Measurements from ENCODE around the gene TFDP2.
"Not testable (repeated sequence)": the region's sequence is repeated elsewhere in the genome, so short reads cannot be mapped to it uniquely, and the experiment has no call there.

Gene TFDP2

DNA sequence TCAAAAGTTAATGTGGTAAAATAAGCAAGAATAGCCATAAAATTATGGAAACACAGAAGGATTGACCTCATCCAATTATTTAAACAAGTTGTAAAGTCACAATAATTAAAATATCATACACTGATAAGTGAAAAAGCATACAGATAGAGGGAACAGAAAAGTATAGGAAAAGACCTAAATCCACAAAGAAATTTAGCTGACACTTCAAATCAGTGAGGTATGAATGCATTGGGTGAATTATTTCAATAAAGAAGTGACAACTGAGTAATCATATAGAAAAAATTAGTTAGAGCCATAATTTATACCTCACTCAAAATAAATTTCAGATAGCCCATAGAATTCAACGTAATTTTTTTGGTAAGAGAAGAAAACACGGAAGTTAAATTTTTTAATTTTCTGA lies 25.1 kb downstream of the TFDP2 start:
- no peak for DNase-seq

DNA sequence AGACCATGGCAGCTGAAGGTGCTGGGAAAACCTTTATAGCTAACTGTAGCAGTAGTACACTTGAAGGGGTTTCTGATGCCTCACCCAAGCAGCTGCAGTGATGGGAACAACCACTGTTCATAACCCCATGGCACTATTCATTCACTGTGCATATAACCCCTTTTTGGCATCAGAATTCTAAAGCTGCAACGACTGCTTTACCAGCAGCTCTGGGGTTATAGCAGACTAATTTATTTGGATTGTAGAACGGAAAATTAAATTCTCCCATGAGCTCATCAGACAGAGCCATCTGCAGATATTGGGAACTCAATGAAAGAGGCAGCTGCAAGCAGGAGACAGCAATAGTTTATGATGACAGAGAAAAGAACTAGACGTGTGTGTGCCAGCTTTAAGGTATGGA lies 28.6 kb downstream of the TFDP2 start:
- no peak for DNase-seq

DNA sequence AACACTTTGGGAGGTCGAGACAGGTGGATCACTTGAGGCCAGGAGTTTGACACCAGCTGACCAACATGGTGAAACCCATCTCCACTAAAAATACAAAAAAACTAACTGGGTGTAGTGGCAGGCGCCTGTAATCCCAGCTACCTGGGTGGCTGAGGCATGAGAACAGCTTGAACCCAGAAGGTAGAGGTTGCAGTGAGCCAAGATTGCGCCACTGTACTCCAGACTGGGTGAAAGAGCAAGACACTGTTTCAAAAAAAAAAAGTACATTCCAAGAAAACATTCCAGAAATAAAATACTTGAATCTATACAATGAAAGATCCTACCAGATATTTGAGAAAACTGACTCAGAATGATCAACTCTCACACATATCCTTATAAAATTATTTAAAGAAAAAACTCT lies 30.4 kb downstream of the TFDP2 start:
- DNase-seq: no peak

DNA sequence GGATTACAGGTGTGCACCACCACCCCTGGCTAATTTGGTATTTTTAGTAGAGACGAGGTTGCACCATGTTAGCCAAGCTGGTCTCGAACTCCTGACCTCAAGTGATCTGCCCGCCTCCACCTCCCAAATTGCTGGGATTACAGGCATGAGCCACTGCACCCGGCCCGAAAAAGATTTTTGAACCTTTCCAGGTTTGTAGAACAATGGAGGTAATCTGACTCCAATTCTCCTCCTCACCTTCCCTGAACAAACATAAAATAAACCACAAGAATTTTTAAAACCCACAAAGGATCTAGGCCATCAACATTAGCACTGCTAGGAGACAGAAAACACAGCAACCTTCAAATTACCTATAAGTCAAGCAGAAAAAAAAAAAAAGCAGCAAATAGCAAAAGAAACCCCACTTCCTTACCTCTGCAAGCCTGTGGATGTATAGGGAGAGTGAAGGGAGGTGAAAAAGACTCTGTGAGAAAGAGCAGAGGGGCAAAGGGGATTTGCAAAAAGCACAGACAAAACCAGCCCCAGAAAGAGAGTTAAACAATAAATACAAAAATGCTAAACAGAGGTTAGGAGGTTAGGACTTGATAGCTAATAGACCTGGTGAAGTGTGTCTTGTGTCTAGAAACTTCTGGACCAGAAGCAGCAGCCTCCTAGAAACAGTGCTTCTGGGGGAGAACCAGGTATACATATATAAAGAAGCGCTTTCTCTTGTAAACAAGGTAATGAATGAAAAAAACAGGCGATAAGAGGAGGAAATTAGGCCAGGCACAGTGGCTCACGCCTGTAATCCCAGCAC lies 32.1 kb downstream of the TFDP2 start:
- DNase-seq: no peak

DNA sequence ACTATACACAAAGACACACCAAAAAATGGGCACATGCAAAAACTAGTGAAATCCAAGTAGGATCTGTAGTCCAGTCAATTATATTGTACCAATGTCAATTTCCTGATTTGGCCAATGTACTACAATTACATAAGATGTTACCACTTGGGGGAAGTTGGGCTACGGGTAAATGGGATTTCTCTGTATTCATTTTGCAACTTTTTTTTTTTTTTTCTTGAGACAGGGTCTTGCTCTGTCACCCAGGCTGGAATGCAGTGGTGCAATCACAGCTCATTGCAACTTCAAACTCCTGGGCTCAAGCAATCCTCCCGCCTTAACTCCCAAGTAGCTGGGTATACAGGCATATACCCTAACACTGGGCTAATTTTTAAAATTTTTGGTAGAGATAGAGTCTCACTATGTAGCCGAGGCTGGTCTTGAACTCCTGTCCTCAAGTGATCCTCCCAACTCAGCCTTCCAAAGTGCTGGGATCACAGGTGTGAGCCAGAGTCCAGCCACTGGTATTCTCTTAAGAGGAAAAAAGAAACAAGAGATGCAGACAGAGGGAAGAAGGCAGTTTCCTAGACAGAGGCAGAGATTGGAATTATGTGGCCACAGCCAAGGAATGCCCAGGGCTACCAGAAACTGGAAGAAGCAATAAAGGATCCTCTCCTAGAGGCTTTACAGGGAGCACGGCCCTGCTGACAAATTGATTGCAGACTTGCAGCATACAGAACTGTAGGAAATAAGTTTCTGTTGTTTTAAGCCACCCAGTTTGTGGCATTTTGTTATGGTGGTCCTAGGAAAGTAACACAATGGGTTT lies 33.3 kb downstream of the TFDP2 start:
- DNase-seq: no peak

DNA sequence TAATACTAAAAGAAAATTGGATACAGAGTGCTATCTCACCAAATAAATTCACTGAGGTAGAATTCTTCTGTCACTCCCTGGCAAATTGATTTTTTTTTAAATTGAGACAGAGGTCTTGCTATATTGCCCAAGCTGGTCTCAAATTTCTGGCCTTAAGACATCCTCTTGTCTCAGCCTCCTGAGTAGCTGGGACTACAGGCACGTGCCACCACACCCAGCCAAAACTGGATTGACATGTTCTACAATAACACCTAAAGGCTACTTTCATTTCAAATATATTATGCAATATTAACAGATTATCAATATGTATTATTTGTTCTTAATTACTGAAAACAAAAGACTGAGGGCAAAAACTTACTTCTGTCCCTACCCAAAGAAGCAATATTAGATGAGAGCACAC lies 36.7 kb downstream of the TFDP2 start:
- no peak for DNase-seq

DNA sequence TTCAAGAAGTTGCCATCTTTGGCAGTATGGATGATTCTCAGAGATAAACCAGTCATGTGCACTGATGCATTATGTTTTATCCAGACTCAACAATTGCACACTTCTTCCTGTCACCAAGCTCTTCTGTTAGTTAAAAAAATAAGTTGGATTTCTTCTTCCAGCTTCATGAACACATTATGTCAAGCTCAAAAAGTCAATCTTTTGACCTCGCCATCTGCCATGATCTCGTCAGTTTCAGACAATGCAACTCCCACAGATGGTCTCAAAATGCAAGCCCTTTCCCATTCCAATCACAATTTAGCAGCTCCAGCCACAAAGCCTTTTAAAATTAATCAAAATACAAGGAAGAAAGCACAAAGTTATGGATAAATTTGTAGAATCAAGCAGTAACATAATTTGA lies 42.8 kb downstream of the TFDP2 start:
- DNase-seq: no peak

DNA sequence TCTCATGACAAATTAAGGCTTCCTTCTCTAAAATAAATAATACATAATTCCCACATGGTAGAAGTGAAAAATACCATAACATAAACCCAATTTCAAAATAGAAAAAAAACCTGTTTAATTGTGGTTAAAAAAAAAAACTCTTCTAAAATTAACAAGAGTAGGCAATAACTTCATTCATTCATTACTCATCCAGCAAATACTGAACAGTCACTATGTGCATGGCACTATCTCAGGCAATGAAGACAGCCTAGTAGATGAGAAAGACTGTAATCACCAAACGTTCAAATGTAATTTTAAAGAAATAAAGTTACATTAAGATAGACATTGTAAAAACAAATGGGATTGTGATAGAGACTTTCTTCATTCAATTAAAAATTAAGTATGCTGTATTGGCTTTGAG lies 43.4 kb downstream of the TFDP2 start:
- no peak for DNase-seq

DNA sequence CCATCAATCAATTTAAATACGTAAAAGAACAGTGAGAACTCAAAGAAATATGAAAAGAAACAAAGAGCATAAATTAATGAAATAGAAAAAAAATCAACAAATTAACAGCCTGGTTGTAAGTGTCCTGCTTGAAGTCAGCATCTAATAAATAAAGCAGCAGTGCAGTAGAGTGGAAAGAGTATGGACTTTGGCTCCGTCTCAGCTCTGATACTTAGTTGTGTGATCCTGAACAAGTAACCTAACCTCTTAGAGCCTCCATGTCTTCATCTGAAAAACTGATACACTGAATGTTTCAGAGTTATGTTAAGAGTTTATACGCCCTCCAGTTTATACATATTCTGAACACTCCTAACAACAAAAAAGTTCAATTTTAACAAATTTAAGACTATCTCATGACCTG lies 44.6 kb downstream of the TFDP2 start:
- DNase-seq: no peak

DNA sequence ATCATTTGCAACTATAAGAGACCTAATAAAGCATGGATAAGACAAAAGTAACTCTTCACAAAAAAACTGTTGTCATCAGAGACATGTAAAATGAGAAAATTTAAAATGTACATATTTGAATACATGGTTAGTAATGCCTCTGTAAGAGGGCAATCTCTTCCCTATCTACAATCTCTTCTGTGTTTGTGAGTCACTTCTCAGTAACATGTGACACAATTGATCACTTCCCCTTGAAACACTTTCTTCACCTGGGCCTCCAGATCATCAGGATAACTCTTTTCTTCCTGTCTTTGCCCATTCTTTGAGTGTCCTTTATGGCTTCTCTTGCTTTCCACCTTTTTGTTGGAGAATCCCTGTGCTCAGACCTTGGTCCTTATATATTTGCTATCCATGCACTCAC lies 50.4 kb downstream of the TFDP2 start:
- no peak for DNase-seq

DNA sequence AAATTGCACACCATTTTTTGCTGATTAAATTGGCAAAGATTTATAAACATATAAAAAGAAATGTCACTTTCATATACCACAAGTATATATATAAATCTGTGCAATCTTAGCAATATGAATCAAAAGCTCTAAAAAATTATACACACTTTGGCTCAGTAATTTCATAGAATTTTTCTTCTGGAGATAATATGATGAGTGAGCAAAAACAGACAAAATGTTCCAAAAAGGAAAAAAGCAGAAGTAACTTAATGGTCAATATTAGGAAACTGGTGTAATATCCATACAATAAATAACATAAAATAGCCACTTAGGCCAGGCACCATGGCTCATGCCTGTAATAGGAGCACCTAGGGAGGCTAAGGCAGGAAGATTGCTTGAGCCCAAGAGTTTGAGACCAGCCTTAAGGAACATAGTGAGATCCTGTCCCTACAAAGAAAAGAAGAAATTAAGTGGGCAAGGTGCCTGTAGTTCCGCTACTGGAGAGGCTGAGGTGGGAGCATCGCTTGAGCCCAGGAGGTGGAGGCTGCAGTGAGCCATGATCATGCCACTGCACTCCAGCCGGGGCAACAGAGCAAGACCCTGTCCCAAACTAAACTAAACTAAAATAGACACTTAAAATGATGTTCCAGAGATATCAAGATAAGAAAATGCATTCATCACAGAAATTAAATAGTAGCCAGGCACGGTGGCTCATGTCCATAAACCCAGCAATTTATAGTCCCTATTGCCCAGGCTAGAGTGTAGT lies 52.1 kb downstream of the TFDP2 start:
- DNase-seq: no peak

DNA sequence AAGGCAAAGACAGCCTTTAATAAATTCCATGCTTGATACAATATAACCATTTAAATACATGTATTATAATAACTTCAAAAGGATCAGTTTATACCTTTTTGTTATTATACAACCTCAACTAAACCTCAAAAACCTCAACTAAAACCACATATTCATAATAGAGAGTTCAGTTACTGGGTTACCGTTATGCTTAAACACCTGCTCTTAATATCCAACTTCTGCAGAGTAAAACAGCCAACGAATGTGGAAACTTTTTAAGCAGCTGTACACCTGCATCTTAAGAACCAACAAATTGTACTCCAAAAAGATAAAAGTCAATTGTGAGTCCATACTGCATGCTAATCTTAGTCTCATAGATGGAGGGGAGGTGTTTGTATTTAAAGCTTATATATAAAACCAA lies 53.5 kb downstream of the TFDP2 start:
- no peak for DNase-seq

DNA sequence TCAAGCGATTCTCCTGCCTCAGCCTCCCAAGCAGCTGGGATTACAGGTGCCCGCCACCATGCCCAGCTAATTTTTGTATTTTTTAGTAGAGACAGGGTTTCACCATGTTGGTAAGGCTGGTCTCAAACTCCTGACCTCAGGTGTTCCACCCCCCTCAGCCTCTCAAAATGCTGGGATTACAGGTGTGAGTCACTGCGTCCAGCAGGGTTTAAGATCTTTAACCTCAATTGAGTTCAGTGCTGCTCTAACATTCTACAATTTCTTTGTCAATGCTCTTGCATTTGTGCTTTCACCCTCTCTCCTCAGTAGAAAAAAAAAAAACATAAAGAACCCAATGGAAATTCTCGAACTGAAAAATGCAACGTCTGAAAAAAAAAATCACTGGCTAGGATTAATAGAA lies 60.4 kb downstream of the TFDP2 start:
- not testable (repeated sequence) for DNase-seq

DNA sequence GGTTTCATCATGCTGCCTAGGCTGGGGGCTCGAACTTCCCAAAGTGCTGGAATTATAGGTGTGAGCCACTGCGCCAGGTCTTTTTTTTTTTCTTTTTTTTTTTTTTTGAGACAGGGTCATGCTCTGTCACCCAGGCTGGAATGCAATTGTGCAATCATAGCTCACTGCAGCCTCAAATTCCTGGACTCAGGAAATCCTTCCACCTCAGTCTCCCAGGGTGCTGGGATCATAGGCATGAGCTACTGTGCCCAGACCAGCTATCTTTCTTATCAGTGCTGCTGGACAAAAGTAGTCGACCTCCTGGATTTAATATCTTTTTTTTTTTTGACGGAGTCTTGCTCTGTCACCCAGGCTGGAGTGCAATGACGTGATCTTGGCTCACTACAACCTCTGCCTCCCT lies 60.8 kb downstream of the TFDP2 start:
- no peak for DNase-seq

DNA sequence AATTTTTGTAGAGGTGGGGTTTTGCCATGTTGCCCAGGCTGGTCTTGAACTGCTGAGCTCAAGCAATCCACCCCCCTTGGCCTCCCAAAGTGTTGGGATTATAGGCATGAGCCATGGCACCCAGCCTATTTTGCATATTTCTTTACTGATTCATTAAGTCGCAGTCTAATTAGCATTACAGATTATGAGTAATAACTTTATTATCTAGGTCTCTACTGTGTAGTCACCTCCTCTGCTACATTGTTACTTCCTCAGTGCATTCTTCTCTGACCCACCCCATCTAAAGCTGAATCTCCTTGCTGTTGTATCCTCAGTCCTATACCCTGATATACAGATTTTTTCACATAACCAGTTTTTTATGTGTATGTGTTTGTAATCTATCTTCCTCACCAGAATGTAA lies 61.7 kb downstream of the TFDP2 start:
- no peak for DNase-seq

DNA sequence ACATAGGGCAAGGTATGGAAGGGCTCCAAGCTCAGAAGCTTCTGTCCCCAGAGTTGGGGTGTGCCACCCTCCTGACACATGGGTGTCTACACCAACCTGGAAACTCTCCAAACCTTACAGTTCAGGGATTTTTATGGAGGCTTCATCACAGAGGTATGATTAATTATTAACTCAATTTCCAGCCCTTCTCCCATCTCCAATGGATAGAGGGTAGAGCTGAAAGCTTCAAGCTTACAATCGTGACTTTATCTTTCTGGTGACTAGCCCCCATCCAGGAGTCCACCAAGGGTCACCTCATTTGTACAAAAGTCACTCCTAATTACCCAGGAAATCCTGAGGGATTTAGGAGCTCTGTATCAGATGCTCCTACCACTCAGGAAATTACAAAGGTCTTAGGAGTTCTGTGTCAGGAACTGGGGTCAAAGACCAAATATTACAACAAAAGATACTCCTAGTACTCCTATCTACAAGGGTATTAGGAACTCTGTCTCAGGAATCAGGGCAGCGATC lies 62.7 kb downstream of the TFDP2 start:
- no peak for DNase-seq

DNA sequence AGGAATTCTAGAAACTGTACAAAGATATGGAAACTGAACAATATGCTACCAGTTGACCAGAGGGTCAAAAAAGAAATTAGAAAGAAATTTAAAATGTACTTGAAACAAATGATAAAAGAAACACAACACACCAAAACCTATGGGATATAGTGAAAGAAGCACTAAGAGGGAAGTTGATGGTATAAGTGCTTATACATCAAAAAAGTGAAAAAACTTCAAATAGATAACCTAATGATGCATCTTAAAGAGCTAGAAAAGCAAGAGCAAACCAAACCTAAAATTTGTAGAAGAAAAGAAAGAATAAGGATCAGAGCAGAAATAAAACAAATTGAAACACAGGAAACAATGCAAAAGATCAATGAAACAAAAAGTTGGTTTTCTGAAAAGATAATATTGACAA lies 68.2 kb downstream of the TFDP2 start:
- DNase-seq: no peak

DNA sequence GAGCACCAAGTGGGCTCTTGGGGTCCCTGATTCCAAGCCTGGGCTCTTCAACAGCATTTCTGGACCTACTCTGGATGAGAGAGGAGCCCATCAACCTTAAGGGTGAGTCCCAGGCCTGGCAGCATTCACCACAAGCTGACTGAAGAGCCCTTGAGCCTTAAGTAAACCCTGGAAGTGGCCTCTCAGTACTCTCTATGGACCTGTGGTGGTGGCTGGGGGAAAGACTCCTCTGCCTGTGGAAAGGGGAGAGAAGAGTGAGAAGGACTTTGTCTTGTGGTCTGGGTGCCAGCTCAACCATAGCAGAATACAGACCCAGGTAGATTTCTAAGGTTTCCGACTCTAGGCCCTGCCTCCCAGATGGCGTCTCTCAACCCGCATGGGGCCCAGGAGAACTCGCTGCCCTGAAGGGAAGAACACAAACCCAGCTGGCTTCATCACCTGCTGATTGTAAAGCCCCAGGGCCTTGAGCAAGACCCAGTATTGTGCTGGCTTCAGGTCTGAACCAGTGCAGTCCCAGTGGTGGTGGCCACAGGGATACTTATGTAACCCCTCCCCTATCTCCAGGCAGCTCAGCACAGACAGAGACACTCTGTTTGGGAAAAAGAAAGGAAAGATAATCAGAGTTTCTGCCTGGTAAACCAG lies 71.4 kb downstream of the TFDP2 start:
- DNase-seq: no peak

DNA sequence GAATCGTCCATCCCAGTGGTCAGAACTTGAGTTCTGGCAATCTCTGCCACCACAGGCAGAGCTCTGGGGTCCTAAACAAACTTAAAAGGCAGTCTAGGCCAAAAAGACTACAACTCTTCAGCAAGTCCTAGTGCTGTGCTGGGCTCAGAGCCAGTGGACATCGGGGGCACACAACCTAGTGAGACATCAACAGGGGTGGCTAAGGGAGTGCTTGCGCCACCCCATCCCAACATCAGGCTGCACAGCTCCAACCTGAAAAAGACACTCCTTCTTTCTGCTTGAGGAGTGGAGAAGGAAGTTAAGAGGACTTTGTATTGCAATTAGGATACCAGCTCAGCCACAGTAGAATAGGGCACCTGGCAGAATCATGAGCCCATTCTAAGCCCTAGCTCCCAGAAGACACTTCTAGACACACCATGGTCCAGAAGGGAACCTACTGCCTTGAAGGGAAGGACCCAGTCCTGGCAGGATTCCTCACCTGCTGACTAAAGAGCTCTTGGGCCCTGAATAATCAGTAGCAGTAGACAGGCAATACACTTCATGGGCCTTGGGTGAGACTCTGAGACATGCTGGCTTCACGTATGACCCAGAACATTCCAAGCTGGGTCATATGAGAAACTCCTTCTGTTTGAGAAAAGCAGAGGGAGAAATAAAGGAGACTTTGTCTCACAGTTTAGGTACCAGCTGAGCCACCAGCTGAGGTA lies 72.0 kb downstream of the TFDP2 start:
- DNase-seq: no peak

DNA sequence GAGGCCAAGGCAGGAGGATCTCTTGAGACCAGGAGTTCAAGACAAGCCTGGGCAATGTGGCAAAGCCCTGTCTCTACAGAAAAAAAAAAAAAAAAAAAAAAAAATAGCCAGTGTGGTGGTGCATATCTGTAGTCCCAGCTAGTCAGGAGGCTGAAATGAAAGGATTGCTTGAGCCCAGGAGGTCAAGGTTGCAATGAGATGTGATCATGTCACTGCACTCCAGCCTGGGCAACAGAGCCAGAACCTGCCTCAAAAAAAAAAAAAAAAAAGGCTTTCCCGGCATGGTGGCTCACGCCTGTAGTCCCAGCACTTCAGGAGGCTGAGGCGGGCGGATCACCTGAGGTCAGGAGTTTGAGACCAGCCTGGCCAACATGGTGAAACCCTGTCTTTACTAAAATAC lies 73.7 kb downstream of the TFDP2 start:
- not testable (repeated sequence) for DNase-seq

DNA sequence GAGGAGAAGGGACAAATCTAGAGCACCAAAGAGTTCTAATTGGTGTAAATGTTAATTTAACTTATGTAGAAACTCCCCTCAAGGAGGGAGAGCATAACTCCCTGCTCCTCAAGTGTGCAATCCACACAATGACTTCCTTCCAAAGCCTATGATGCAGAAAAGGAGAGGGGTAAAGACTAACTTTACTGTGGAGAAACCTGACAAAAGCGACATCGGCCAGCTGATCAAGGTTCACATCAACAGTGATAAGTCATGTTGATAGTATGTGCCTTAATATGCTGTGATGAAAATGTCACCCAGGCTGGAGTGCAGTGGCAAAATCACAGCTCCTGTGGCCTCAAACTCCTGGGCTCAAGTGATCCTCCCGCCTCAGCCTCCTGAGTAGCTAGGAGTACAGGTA lies 76.5 kb downstream of the TFDP2 start:
- DNase-seq: no peak

DNA sequence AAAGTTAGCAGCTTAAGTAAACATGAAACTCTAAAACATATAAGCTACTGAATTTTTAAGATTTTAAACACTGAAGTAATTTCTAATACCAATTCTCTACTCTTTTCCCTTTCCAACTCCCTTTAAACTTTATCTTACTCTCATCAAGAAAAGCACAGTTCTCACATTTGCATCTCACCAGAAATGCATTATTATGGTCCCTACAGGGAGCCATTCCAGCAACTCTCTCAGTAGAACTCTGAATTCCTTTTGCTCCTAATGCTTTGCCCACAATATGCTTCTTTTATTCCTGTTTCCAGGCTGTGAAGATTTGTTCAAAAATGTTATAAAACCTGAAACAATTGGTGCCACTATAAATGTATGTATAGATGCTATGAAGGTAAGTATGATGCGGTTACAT lies 83.4 kb downstream of the TFDP2 start:
- no peak for DNase-seq

All from RPMI8226 (cell line).